T-cell (primary cell): ENCODE measurements around the gene BBS2. TPM values are rescaled to one million over a fixed set of nuclear protein-coding genes. Genes with fewer than 3 reads are reported as not detected.
"Not testable (repeated sequence)": the region's sequence is repeated elsewhere in the genome, so short reads cannot be mapped to it uniquely, and the experiment has no call there.

ENCODE experiments used
- ATAC-seq, 4 experiments: fragments of 200-7000 bp in 3 of 4; fragments of 150-1000 bp in 1 of 4; cut with Tn5 transposase; replicated peaks in 1 of 4; 1 replicate in 3 of 4; 2 replicates in 1 of 4; pipeline ENCODE4 v1.10.0; 2021; ENCODE audit warnings: moderate library complexity in 3 of 4, mild to moderate bottlenecking in 2 of 4, moderate number of reproducible peaks in 1 of 4
- CTCF ChIA-PET, 2 donors: fragments of 300-600 bp; sonication (Branson Sonifier 250); formaldehyde crosslinking; loops; one replicate each; lab custom pipeline; 2022; ENCODE audit warnings: antibody characterized with exemption in 2 of 2; lab: Charles Lee
- POLR2A ChIA-PET, 2 donors: fragments of 300-600 bp; sonication (Branson Sonifier 250); formaldehyde crosslinking; loops; one replicate each; lab custom pipeline; 2022; ENCODE audit warnings: antibody characterized with exemption in 2 of 2; lab: Charles Lee
- DNase-seq, 35 experiments: peaks; one replicate each; pipeline versions ENCODE4 v3.0.0 to v3.0.0-alpha.2; 2013 to 2023
- H3K27ac ChIP-seq: one replicate; pipeline ENCODE4 v1.5.1; 2013; ENCODE audit warnings: low read length
- H3K27me3 ChIP-seq, 2 experiments: replicated peaks in 1 of 2; 1 replicate in 1 of 2; 2 replicates in 1 of 2; pipeline versions ENCODE4 v1.6.1 to v1.7.0; 2013; ENCODE audit warnings: low read length in 1 of 2, mixed read lengths in 1 of 2; ENCODE audit not compliant: control insufficient read depth in 2 of 2, insufficient read depth in 2 of 2; ENCODE audit errors: extremely low read depth in 1 of 2
- H3K36me3 ChIP-seq, 2 donors: 1 replicate in 1 of 2; 2 replicates in 1 of 2; pipeline versions ENCODE4 v1.6.1 to v1.7.0; 2013; ENCODE audit warnings: low read length in 1 of 2; ENCODE audit not compliant: control insufficient read depth in 2 of 2, insufficient read depth in 1 of 2; ENCODE audit errors: extremely low read depth in 1 of 2
- H3K4me1 ChIP-seq, 2 experiments: 1 replicate in 1 of 2; 2 replicates in 1 of 2; pipeline versions ENCODE4 v1.6.1 to v1.7.0; 2013; ENCODE audit warnings: low read length in 2 of 2, mixed read lengths in 1 of 2; ENCODE audit not compliant: insufficient read depth in 2 of 2, control insufficient read depth in 1 of 2; ENCODE audit errors: extremely low read depth in 1 of 2
- H3K4me3 ChIP-seq, 2 donors: 1 replicate in 1 of 2; 2 replicates in 1 of 2; pipeline versions ENCODE4 v1.5.1 to v1.7.0; 2013; ENCODE audit warnings: mild to moderate bottlenecking in 2 of 2, low read length in 1 of 2, moderate library complexity in 1 of 2; ENCODE audit not compliant: control insufficient read depth in 1 of 2; ENCODE audit errors: extremely low read depth in 1 of 2
- H3K9me3 ChIP-seq: 2 replicates; pipeline ENCODE4 v1.7.0; 2013
- H3K27ac Mint-ChIP-seq, 2 donors: one replicate each; pipeline ENCODE4 v1.8.0; 2020 to 2021; ENCODE audit warnings: mild to moderate bottlenecking in 2 of 2, mixed read lengths in 2 of 2
- H3K27me3 Mint-ChIP-seq, 2 donors: one replicate each; pipeline ENCODE4 v1.8.0; 2021 to 2022; ENCODE audit warnings: mixed read lengths in 2 of 2
- H3K36me3 Mint-ChIP-seq: one replicate; pipeline ENCODE4 v1.8.0; 2021; ENCODE audit warnings: mixed read lengths
- H3K4me1 Mint-ChIP-seq, 3 donors: one replicate each; pipeline ENCODE4 v1.8.0; 2020 to 2022; ENCODE audit warnings: mixed read lengths in 3 of 3, mild to moderate bottlenecking in 1 of 3
- H3K4me3 Mint-ChIP-seq, 3 donors: one replicate each; pipeline ENCODE4 v1.8.0; 2020 to 2022; ENCODE audit warnings: mild to moderate bottlenecking in 3 of 3, mixed read lengths in 3 of 3, moderate library complexity in 3 of 3
- H3K9me3 Mint-ChIP-seq, 3 donors: one replicate each; pipeline ENCODE4 v1.8.0; 2020 to 2022; ENCODE audit warnings: mixed read lengths in 3 of 3
- WGBS: methylation state at CpG from one replicate; pipeline ENCODE4 v1.1.5; 2013; ENCODE audit warnings: missing lambda C conversion rate; ENCODE audit not compliant: insufficient coverage; 5-methylcytosine and 5-hydroxymethylcytosine counted together
- total RNA-seq, 35 experiments: library from RNA in 6 of 35; stranded (reverse) in 6 of 35; fragments of 120-200 nt in 1 of 35; gene quantifications; one replicate each; pipeline versions ENCODE4 v1.2.1 to v1.2.4 and lab custom pipeline; 2013 to 2026

Gene BBS2
- total RNA-seq, 5 donors from 2014 or later (not counting 1 experiment from before 2014, with no cell fraction given): 63.1 to 84.6 (median 76.6) TPM

DNA sequence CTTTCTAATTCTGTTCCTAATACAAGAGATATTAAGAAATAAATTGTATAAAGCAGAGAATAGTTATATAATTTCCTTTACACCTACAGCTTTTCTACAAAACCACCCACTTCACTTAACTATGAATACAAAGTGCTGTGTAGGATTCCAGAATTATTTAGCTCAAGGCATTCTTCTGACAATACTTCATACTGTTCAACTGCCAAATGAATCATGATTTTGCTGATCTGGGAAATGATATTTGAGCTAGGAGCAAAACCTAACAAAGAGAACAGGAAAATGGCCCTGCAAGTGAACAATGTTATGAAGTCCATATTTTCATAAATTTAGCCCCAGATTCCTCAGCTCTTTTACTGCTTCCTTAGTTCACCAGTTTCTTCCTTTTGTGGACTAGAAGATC, 12.9 kb downstream of the BBS2 start:
- H3K4me1 ChIP-seq: no peaks in the 10 kb centered on the region
- H3K27ac ChIP-seq: no peak overlapping the region
- H3K4me3 ChIP-seq: no peak overlapping the region
- no peaks in the 10 kb centered on the region for H3K9me3 ChIP-seq
- Mint-ChIP-seq H3K4me3 (no peak overlapping the region), H3K36me3 (peaks cover 62% of the 10 kb centered on the region), H3K9me3 (no peaks in the 10 kb centered on the region), H3K27me3 (no peaks in the 10 kb centered on the region), H3K27ac (no peak overlapping the region), H3K4me1 (peaks cover 3 to 4% (median 3%) of the 10 kb centered on the region in 3 donors)
- CTCF ChIA-PET: interaction anchor here (0.8 to 1.0 kb wide), 3 partner anchors 195 to 1039 kb away, joined by 3 to 4 read pairs (median 3); no protein-coding TSS in a partner anchor
- H3K27me3 ChIP-seq: no peaks in the 10 kb centered on the region
- DNase-seq (no peak), ATAC-seq (no peak)
- POLR2A ChIA-PET: no interaction called here
- peaks cover 7 to 80% of the 10 kb centered on the region in 2 donors for H3K36me3 ChIP-seq

DNA sequence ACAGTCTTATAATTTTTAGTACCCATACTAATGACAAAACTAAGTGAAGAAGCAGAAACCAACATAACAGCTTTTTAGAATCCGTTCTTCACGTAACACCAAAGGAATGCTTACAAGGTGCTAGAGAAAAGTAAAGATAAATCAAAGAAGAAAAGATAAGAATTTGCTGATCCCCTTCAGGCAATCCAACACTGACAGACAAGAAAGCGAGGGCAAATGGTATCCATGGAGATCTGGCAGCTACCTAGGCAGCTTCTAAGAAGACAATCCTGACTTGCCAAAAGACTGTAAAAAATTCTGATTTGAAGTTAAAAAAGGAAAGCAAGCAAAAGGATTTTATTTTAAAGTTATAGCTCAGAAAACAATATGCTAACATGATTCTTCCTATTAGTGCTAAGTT, 14.6 kb downstream of the BBS2 start:
- H3K36me3 Mint-ChIP-seq: peaks cover 59% of the 10 kb centered on the region
- CTCF ChIA-PET: interaction anchor here (0.6 to 0.9 kb wide), 3 partner anchors 9 to 12 kb away, joined by 3 to 9 read pairs (median 3); no protein-coding TSS in a partner anchor
- H3K36me3 ChIP-seq: peaks cover 3 to 77% of the 10 kb centered on the region in 2 donors
- WGBS: no CpG with 5 or more reads among the region's 3 CpGs
- H3K27ac Mint-ChIP-seq: no peak overlapping the region
- ATAC-seq: no peak
- no peaks in the 10 kb centered on the region for H3K27me3 ChIP-seq
- POLR2A ChIA-PET: no interaction called here
- no peaks in the 10 kb centered on the region for H3K9me3 Mint-ChIP-seq
- no peak overlapping the region for H3K27ac ChIP-seq
- no peaks in the 10 kb centered on the region for H3K4me1 ChIP-seq
- peaks cover 0 to 4% (median 0%) of the 10 kb centered on the region in 3 donors for H3K4me1 Mint-ChIP-seq
- H3K4me3 ChIP-seq: no peak overlapping the region
- no peaks in the 10 kb centered on the region for H3K27me3 Mint-ChIP-seq
- H3K4me3 Mint-ChIP-seq: no peak overlapping the region
- DNase-seq: no peak
- no peaks in the 10 kb centered on the region for H3K9me3 ChIP-seq

DNA sequence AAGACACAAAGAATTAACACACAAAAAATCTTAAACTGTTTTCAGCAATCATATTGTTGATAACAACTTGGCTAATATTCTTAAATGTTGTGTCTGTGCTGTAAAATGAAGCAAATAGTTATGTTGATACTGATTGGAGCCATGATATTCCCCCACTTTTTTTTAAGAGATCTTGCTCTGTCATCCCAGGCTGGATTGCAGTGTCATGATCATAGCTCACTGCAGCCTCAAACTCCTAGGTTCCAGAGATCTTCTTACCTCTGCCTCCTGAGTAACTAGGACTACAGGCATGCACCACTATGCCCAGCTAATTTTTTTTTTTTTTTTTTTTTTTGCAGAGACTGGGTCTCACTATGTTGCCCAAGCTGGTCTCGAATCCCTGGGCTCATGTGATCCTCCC, 26.0 kb downstream of the BBS2 start:
- POLR2A ChIA-PET: interaction anchor here in 1 of 2 donors (0.6 to 0.7 kb wide), 2 partner anchors 238 to 372 kb away, joined by 9 read pairs; no protein-coding TSS in a partner anchor
- H3K4me1 Mint-ChIP-seq: no peaks in the 10 kb centered on the region

DNA sequence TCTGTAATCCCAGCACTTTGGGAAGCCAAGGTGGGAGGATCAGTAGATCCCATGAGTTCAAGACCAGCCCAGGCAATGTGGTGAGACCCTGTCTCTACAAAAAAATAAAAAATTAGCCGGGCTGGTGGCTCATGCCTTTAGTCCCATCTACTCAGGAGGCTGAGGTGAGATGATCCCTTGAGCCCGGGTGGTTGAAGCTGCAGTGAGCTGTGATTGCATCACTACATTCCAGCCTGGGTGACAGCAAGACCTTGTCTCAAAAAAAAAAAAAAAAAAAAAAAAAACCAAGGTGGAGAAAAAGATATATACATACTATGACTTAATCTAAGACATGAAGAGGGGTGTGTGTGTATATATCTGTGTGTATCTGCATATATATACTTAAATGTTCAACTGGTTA, 26.7 kb downstream of the BBS2 start:
- no peaks in the 10 kb centered on the region for H3K9me3 Mint-ChIP-seq
- no peaks in the 10 kb centered on the region for H3K4me1 Mint-ChIP-seq
- POLR2A ChIA-PET: no interaction called here
- H3K4me3 Mint-ChIP-seq: no peak overlapping the region
- H3K27me3 Mint-ChIP-seq: no peaks in the 10 kb centered on the region
- Histone ChIP-seq H3K36me3 (peaks cover 0 to 29% of the 10 kb centered on the region in 2 donors), H3K27ac (no peak overlapping the region), H3K27me3 (no peaks in the 10 kb centered on the region), H3K4me3 (no peak overlapping the region), H3K9me3 (no peaks in the 10 kb centered on the region), H3K4me1 (no peaks in the 10 kb centered on the region)
- no CpG with 5 or more reads among the region's 2 CpGs for WGBS
- peaks cover 56% of the 10 kb centered on the region for H3K36me3 Mint-ChIP-seq
- ATAC-seq (no peak), DNase-seq (no peak)
- CTCF ChIA-PET: no interaction called here
- no peak overlapping the region for H3K27ac Mint-ChIP-seq

More for the DNA sequence above, 26.0 kb downstream of the BBS2 start:
- ATAC-seq (no peak), DNase-seq (no peak)
- Histone ChIP-seq H3K27ac (no peak overlapping the region), H3K9me3 (no peaks in the 10 kb centered on the region), H3K36me3 (peaks cover 0 to 35% of the 10 kb centered on the region in 2 donors), H3K27me3 (no peaks in the 10 kb centered on the region), H3K4me1 (no peaks in the 10 kb centered on the region), H3K4me3 (no peak overlapping the region)
- CTCF ChIA-PET: interaction anchor here in 1 of 2 donors (0.6 kb wide), 1 partner anchor 11 kb away, joined by 9 read pairs; no protein-coding TSS in a partner anchor
- WGBS: no CpG with 5 or more reads among the region's 1 CpG
- Mint-ChIP-seq H3K36me3 (peaks cover 63% of the 10 kb centered on the region), H3K4me3 (no peak overlapping the region), H3K9me3 (no peaks in the 10 kb centered on the region), H3K27ac (no peak overlapping the region), H3K27me3 (no peaks in the 10 kb centered on the region)

- H3K4me3 Mint-ChIP-seq: no peak overlapping the region
- no peaks in the 10 kb centered on the region for H3K4me1 Mint-ChIP-seq
- no peaks in the 10 kb centered on the region for H3K27me3 Mint-ChIP-seq
- POLR2A ChIA-PET: interaction anchor here (0.6 kb wide), 3 partner anchors 367 to 927 kb away, joined by 3 to 4 read pairs (median 4); no protein-coding TSS in a partner anchor
- Histone ChIP-seq H3K27me3 (no peaks in the 10 kb centered on the region), H3K4me1 (no peaks in the 10 kb centered on the region), H3K27ac (no peak overlapping the region), H3K36me3 (peaks cover 0 to 15% of the 10 kb centered on the region in 2 donors), H3K4me3 (no peak overlapping the region), H3K9me3 (no peaks in the 10 kb centered on the region)
- ATAC-seq (no peak), DNase-seq (no peak)
- no peak overlapping the region for H3K27ac Mint-ChIP-seq
- no peaks in the 10 kb centered on the region for H3K9me3 Mint-ChIP-seq
- no CpG with 5 or more reads among the region's 4 CpGs for WGBS
- CTCF ChIA-PET: interaction anchor here (0.6 to 0.7 kb wide), 5 partner anchors 8 to 1595 kb away, joined by 3 to 4 read pairs (median 3); no protein-coding TSS in a partner anchor
- peaks cover 44% of the 10 kb centered on the region for H3K36me3 Mint-ChIP-seq
These were observed 28.1 kb downstream of the BBS2 start for GRCh38 chr16:56491657-56492261.

DNA sequence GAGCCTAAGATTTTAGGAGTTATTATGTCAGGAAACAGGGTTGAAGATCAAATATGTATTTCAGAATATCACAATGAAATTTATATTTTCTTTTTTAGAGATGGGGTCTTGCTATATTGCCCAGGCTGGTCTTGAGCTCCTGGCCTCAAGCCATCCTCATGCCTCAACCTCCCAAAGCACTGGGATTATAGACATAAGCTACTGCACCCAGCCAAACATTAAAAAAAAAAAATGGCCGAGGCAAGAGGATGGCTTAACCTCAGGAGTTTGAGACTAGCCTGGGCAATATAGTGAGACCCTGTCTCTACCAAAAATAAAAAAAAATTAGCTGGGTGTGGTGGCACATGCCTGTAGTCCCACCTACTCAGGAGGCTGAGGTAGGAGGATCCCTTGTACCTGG, 31.0 kb downstream of the BBS2 start:
- POLR2A ChIA-PET, H3K27me3 ChIP-seq, H3K27ac ChIP-seq, H3K4me3 Mint-ChIP-seq, H3K27me3 Mint-ChIP-seq, H3K9me3 Mint-ChIP-seq, H3K4me3 ChIP-seq, H3K9me3 ChIP-seq, H3K4me1 ChIP-seq, H3K27ac Mint-ChIP-seq, DNase-seq, ATAC-seq, H3K4me1 Mint-ChIP-seq: not testable (repeated sequence)
- H3K36me3 Mint-ChIP-seq: peaks cover 38% of the 10 kb centered on the region
- no CpG with 5 or more reads among the region's 1 CpG for WGBS
- CTCF ChIA-PET: interaction anchor here in 1 of 2 donors (0.6 kb wide), 1 partner anchor 103 kb away, joined by 3 read pairs; no protein-coding TSS in a partner anchor
- H3K36me3 ChIP-seq: peaks cover 3 to 22% of the 10 kb centered on the region in 2 donors
